HCT116 (cell line): ENCODE results near the gene BLID. TPM values are rescaled to one million over a fixed set of nuclear protein-coding genes. Genes with fewer than 3 reads are reported as not detected.

Experiments
- ATAC-seq: fragments of 200-7000 bp; cut with Tn5 transposase; 2 replicates; pipeline ENCODE4 v1.9.1; 2020; ENCODE audit warnings: mild to moderate bottlenecking, moderate library complexity
- BruUV-seq: library from RNA; stranded (reverse); fragments of 400-500 nt; replicated peaks from 2 replicates; lab custom pipeline; 2021; lab: Mats Ljungman, UMichigan
- CTCF ChIA-PET: fragments of 300-600 bp; sonication (Branson Sonifier 250); formaldehyde crosslinking; loops from one replicate; lab custom pipeline; 2021; ENCODE audit warnings: antibody characterized with exemption; lab: Charles Lee
- POLR2A ChIA-PET: fragments of 300-600, 350-600 bp; sonication (Branson Sonifier 250); formaldehyde crosslinking; loops from one replicate; lab custom pipeline; 2021; ENCODE audit warnings: antibody characterized with exemption; lab: Charles Lee
- RAD21 ChIA-PET, 2 experiments: fragments of 300-600 bp; sonication (Branson Sonifier 250); formaldehyde crosslinking; loops; one replicate each; lab custom pipeline; 2023; ENCODE audit warnings: low total read pairs in 2 of 2; ENCODE audit not compliant: uncharacterized antibody in 2 of 2, unreplicated experiment in 2 of 2, low non-redundant PET in 1 of 2; lab: Charles Lee
- DNase-seq: peaks from one replicate; pipeline ENCODE4 v3.0.0-alpha.2; 2010; ENCODE audit warnings: low read depth, low spot score
- H2AFZ ChIP-seq: fragments of 200-600 bp; shearing (Covaris generic), sonication (generic); 2 replicates; pipeline ENCODE4 v1.6.1; 2017; ENCODE audit warnings: low read depth, mixed run types, mixed read lengths, antibody characterized with exemption, low read length; ENCODE audit not compliant: poor library complexity, severe bottlenecking
- H3K27ac ChIP-seq: 2 replicates; pipeline ENCODE4 v1.5.1; 2012; ENCODE audit warnings: low read depth, low read length
- H3K27me3 ChIP-seq: fragments of 200-600 bp; sonication (generic); 2 replicates; pipeline ENCODE4 v1.6.1; 2016; ENCODE audit warnings: mixed run types, low read length, mixed read lengths; ENCODE audit not compliant: insufficient read depth
- H3K36me3 ChIP-seq, 2 experiments: fragments of 200-500 bp in 1 of 2; fragments of 200-600 bp in 1 of 2; sonication (Bioruptor generic) in 1 of 2; sonication (generic) in 1 of 2; 2 replicates each; pipeline versions ENCODE4 v1.5.1 to v1.6.1; 2014 to 2016; ENCODE audit warnings: low read length in 2 of 2, inconsistent platforms in 1 of 2, mixed read lengths in 1 of 2, mixed run types in 1 of 2; ENCODE audit not compliant: insufficient read depth in 2 of 2, control insufficient read depth in 1 of 2
- H3K4me1 ChIP-seq, 2 experiments: fragments of 200-600 bp in 1 of 2; sonication (generic) in 1 of 2; 2 replicates each; pipeline versions ENCODE4 v1.5.1 to v1.6.1; 2012 to 2017; ENCODE audit warnings: low read length in 2 of 2, inconsistent platforms in 1 of 2, mild to moderate bottlenecking in 1 of 2, mixed read lengths in 1 of 2, mixed run types in 1 of 2, moderate library complexity in 1 of 2; ENCODE audit not compliant: insufficient read depth in 2 of 2, control insufficient read depth in 1 of 2
- H3K4me2 ChIP-seq: fragments of 200-600 bp; sonication (generic); 2 replicates; pipeline ENCODE4 v1.6.1; 2017; ENCODE audit warnings: mixed run types, low read length, mixed read lengths
- H3K4me3 ChIP-seq, 2 experiments: fragments of 200-600 bp in 1 of 2; sonication (generic) in 1 of 2; replicated peaks in 1 of 2; 2 replicates each; pipeline ENCODE4 v1.5.1; 2011 to 2016; ENCODE audit warnings: low read length in 2 of 2, control low read depth in 1 of 2, low read depth in 1 of 2, mild to moderate bottlenecking in 1 of 2, mixed read lengths in 1 of 2, mixed run types in 1 of 2
- H3K79me2 ChIP-seq: fragments of 200-600 bp; sonication (generic); 2 replicates; pipeline ENCODE4 v1.6.1; 2017; ENCODE audit warnings: mild to moderate bottlenecking, mixed run types, low read length, moderate library complexity, mixed read lengths; ENCODE audit not compliant: insufficient read depth
- H3K9ac ChIP-seq: fragments of 200-600 bp; sonication (generic); 2 replicates; pipeline ENCODE4 v1.6.1; 2016; ENCODE audit warnings: low read length, mixed read lengths
- H3K9me2 ChIP-seq: fragments of 200-600 bp; sonication (generic), shearing (Covaris generic); 2 replicates; pipeline ENCODE4 v1.6.1; 2017; ENCODE audit warnings: mixed run types, mild to moderate bottlenecking, moderate library complexity; ENCODE audit not compliant: insufficient read depth
- H3K9me3 ChIP-seq, 2 experiments: fragments of 200-500 bp in 1 of 2; fragments of 200-600 bp in 1 of 2; sonication (Bioruptor generic) in 1 of 2; sonication (generic) in 1 of 2; 2 replicates each; pipeline ENCODE4 v1.6.1; 2014 to 2017; ENCODE audit warnings: low read length in 2 of 2, mixed read lengths in 2 of 2, inconsistent platforms in 1 of 2, low read depth in 1 of 2, mild to moderate bottlenecking in 1 of 2, mixed run types in 1 of 2, moderate library complexity in 1 of 2; ENCODE audit not compliant: control insufficient read depth in 1 of 2, insufficient read depth in 1 of 2
- H4K20me1 ChIP-seq: fragments of 200-600 bp; sonication (generic), shearing (Covaris generic); 2 replicates; pipeline ENCODE4 v1.6.1; 2017; ENCODE audit warnings: mixed run types, mild to moderate bottlenecking, moderate library complexity; ENCODE audit not compliant: insufficient read depth
- EZH2 ChIP-seq: fragments of 200-600 bp; sonication (generic); IDR thresholded peaks from 2 replicates; pipeline ENCODE4 v1.6.1; 2017; ENCODE audit warnings: antibody characterized with exemption, mixed run types
- EZH2phosphoT487 ChIP-seq: fragments of 200-600 bp; IDR thresholded peaks from 2 replicates; pipeline ENCODE4 v1.6.1; 2018; ENCODE audit warnings: antibody characterized with exemption, borderline replicate concordance
- FOSL1 ChIP-seq: IDR thresholded peaks from 2 replicates; pipeline ENCODE4 v1.6.1; 2012; ENCODE audit warnings: low read depth
- POLR2A ChIP-seq: IDR thresholded peaks from 2 replicates; pipeline ENCODE4 v1.7.0; 2011; ENCODE audit warnings: borderline replicate concordance; ENCODE audit not compliant: insufficient read depth, insufficient read length; ENCODE audit errors: extremely low read depth
- RAD21 ChIP-seq: IDR thresholded peaks from 2 replicates; pipeline ENCODE4 v1.6.1; 2012; ENCODE audit warnings: low read depth, mild to moderate bottlenecking
- SIN3A ChIP-seq: IDR thresholded peaks from 2 replicates; pipeline ENCODE4 v1.6.1; 2012; ENCODE audit warnings: low read depth
- SRF ChIP-seq: IDR thresholded peaks from 2 replicates; pipeline ENCODE4 v1.6.1; 2012; ENCODE audit warnings: low read depth
- TCF7L2 ChIP-seq: IDR thresholded peaks from 2 replicates; pipeline ENCODE4 v1.7.0; 2011; ENCODE audit warnings: borderline replicate concordance, inconsistent platforms; ENCODE audit not compliant: insufficient read depth, insufficient read length; ENCODE audit errors: extremely low read depth
- YY1 ChIP-seq: IDR thresholded peaks from 2 replicates; pipeline ENCODE4 v1.6.1; 2011; ENCODE audit warnings: low read length, low read depth, moderate library complexity, mild to moderate bottlenecking; ENCODE audit not compliant: insufficient replicate concordance; ENCODE audit errors: extremely low read depth
- ZFX ChIP-seq: fragments of 450-650 bp; IDR thresholded peaks from 2 replicates; pipeline ENCODE4 v1.6.1; 2017
- intact Hi-C: fragments of 100-400 bp; cut with micrococcal nuclease; formaldehyde crosslinking; loops from 2 replicates; pipeline ENCODE4 v1.10.0; 2022
- total RNA-seq: library from RNA; stranded (reverse); gene quantifications from one replicate; pipeline ENCODE4 v1.2.1, GENCODE V29; 2021; ENCODE audit not compliant: unreplicated experiment

The BLID gene
- total RNA-seq, 1 experiment from 2014 or later = 8.9 TPM

DNA sequence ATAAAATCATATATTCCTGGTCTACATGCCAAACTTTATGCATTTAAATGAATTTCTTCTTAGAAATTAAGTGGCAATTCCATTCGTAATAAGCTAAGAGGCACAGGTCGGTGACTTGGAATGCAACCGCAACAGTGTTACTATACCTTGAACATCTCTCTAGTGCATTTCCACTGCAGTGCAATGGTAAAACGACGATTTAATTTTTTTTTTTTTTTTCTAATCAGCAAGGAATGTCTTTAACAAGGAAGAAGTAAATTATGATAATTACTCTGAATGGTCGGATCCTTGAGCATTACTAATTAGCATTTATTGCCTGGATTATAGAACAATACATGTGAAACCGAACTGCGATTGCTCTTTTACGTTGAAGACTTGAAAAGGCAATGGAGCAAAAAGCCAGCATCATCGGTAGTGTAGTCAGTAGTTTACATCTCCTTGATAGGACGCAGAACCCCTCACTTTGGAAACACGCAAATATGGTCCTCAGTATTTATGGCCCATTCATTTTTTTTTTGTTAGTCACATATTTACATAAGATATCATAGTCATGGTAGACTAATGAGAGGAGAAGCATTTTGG, 20.2 kb downstream of the BLID start:
- intact Hi-C loops = no loop called here
- H4K20me1 ChIP-seq = 0 out of 2 replicates have a peak, but pooled peaks cover 4% of the 10 kb centered on the region
- H3K4me3 ChIP-seq = no peak overlapping the region
- ChIA-PET POLR2A (no interaction called here), CTCF (interaction anchor here (1.4 to 3.9 kb wide), 2 partner anchors 11 to 13 kb away, joined by 3 to 13 read pairs; no protein-coding TSS in a partner anchor)
- H3K4me1 ChIP-seq = peaks cover 6 to 50% of the 10 kb centered on the region in 2 experiments; a peak in 3 of 4 replicates
- H2AFZ ChIP-seq = no peak overlapping the region
- H3K4me2 ChIP-seq = no peak overlapping the region
- peaks cover 98% of the 10 kb centered on the region for H3K79me2 ChIP-seq
- peaks cover 6 to 47% of the 10 kb centered on the region in 2 experiments; a peak in 3 of 4 replicates for H3K36me3 ChIP-seq
- TF ChIP-seq FOSL1 (no peak), RAD21 (0 out of 2 replicates have a peak, but pooled peaks have one; percentile 2)
- TF ChIP-seq, all 23 proteins: peak for 1
- no peak overlapping the region for H3K9ac ChIP-seq
- DNase-seq (no peak), ATAC-seq (no peak)
- no peak overlapping the region for H3K27ac ChIP-seq
- H3K27me3 ChIP-seq = no peaks in the 10 kb centered on the region
- H3K9me3 ChIP-seq = no peaks in the 10 kb centered on the region
- RAD21 ChIA-PET = no interaction called here
- no peaks in the 10 kb centered on the region for H3K9me2 ChIP-seq
- BruUV-seq = no TSS peak

DNA sequence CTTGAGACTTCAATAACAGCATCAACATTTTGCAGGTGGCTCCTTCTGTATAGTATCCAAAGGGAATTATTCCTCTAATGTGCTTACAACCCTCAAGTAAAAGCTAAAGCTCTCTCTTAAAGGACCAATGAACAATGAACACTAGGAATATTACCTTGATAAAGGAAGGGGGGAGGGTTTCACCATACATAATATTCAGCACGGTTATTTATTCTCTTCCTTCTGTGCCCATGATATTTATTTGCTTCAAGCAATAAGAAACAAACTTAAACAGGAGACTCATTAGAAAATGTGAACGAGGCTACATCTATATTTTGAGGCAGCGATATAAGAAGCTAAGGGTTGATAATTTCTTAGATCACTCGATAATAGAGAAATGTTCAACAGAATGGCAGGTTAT, 21.2 kb downstream of the BLID start:
- Histone ChIP-seq H2AFZ (no peak overlapping the region), H3K4me2 (no peak overlapping the region), H3K36me3 (peaks cover 5 to 50% of the 10 kb centered on the region in 2 experiments; a peak in 3 of 4 replicates), H3K27ac (no peak overlapping the region), H3K9me3 (no peaks in the 10 kb centered on the region), H3K9me2 (no peaks in the 10 kb centered on the region), H3K4me3 (no peak overlapping the region), H3K4me1 (peaks cover 6 to 48% of the 10 kb centered on the region in 2 experiments; a peak in 3 of 4 replicates)
- intact Hi-C loops = no loop called here
- BruUV-seq = no TSS peak
- no peak for DNase-seq
- RAD21 ChIA-PET = no interaction called here
- no peak for ATAC-seq
- TF ChIP-seq SIN3A (no peak), ZFX (no peak), POLR2A (no peak), TCF7L2 (no peak), EZH2 (no peak), SRF (no peak), EZH2phosphoT487 (no peak), YY1 (no peak)
- TF ChIP-seq, all 23 proteins: peak for 0
- Histone ChIP-seq H3K9ac (no peak overlapping the region), H3K79me2 (peaks cover 92% of the 10 kb centered on the region), H4K20me1 (0 out of 2 replicates have a peak, but pooled peaks cover 4% of the 10 kb centered on the region), H3K27me3 (no peaks in the 10 kb centered on the region)
- ChIA-PET POLR2A (interaction anchor here (0.6 kb wide), 1 partner anchor 1142 kb away, joined by 3 read pairs; no protein-coding TSS in a partner anchor), CTCF (interaction anchor here (1.4 to 3.9 kb wide), 2 partner anchors 12 to 14 kb away, joined by 3 to 13 read pairs; no protein-coding TSS in a partner anchor)
